WTC11 (cell line): Measurements from ENCODE around the gene ITGAL. TPM values are rescaled to one million over a fixed set of nuclear protein-coding genes. Genes with fewer than 3 reads are reported as not detected.

Experiments used
- ATAC-seq: fragments of 200-7000 bp; cut with Tn5 transposase; 2 replicates; pipeline ENCODE4 v1.10.0; 2021; ENCODE audit warnings: mild to moderate bottlenecking, moderate library complexity
- CTCF ChIA-PET: fragments of 300-600 bp; sonication (Branson Sonifier 250); formaldehyde crosslinking; loops from one replicate; lab custom pipeline; 2021; ENCODE audit warnings: antibody characterized with exemption; lab: Charles Lee
- POLR2A ChIA-PET: fragments of 350-600 bp; sonication (Branson Sonifier 250); formaldehyde crosslinking; loops from one replicate; lab custom pipeline; 2021; ENCODE audit warnings: antibody characterized with exemption; lab: Charles Lee
- DNase-seq: peaks from one replicate; pipeline ENCODE4 v3.0.0; 2021; ENCODE audit warnings: low spot score
- H3K27ac Mint-ChIP-seq: 2 replicates; pipeline ENCODE4 v1.8.0; 2021; ENCODE audit warnings: mixed read lengths
- H3K27me3 Mint-ChIP-seq: 2 replicates; pipeline ENCODE4 v1.8.0; 2021; ENCODE audit warnings: low read depth, mild to moderate bottlenecking, moderate library complexity, mixed read lengths
- H3K36me3 Mint-ChIP-seq: 2 replicates; pipeline ENCODE4 v1.8.0; 2021; ENCODE audit warnings: mixed read lengths
- H3K4me1 Mint-ChIP-seq: 2 replicates; pipeline ENCODE4 v1.8.0; 2022; ENCODE audit warnings: mixed read lengths
- H3K4me3 Mint-ChIP-seq: 2 replicates; pipeline ENCODE4 v1.8.0; 2021; ENCODE audit warnings: mild to moderate bottlenecking, moderate library complexity, mixed read lengths
- H3K9me3 Mint-ChIP-seq: 2 replicates; pipeline ENCODE4 v1.8.0; 2021; ENCODE audit warnings: mixed read lengths
- ATF1 ChIP-seq: sonication (generic); formaldehyde crosslinking; IDR thresholded peaks from 2 replicates; pipeline ENCODE4 v1.8.1; 2023; ENCODE audit warnings: mild to moderate bottlenecking, moderate library complexity, missing genetic modification reagents
- ATF3 ChIP-seq: sonication (generic); formaldehyde crosslinking; conservative IDR thresholded peaks from 2 replicates; pipeline ENCODE4 v1.8.1; 2022; ENCODE audit warnings: mild to moderate bottlenecking, missing genetic modification reagents
- CREB1 ChIP-seq: sonication (generic); formaldehyde crosslinking; IDR thresholded peaks from 2 replicates; pipeline ENCODE4 v1.8.0; 2023; ENCODE audit warnings: mild to moderate bottlenecking, missing genetic modification reagents
- CREM ChIP-seq: sonication (generic); formaldehyde crosslinking; IDR thresholded peaks from 2 replicates; pipeline ENCODE4 v1.8.1; 2022; ENCODE audit warnings: mild to moderate bottlenecking, missing genetic modification reagents, moderate library complexity
- E2F4 ChIP-seq: sonication (generic); formaldehyde crosslinking; IDR thresholded peaks from 2 replicates; pipeline ENCODE4 v1.8.1; 2022; ENCODE audit warnings: low read depth, mild to moderate bottlenecking, moderate library complexity, missing genetic modification reagents, borderline replicate concordance
- ESRRA ChIP-seq: sonication (generic); formaldehyde crosslinking; IDR thresholded peaks from 2 replicates; pipeline ENCODE4 v1.8.1; 2022; ENCODE audit warnings: mild to moderate bottlenecking, missing genetic modification reagents, borderline replicate concordance
- ETV6 ChIP-seq: sonication (generic); formaldehyde crosslinking; IDR thresholded peaks from 2 replicates; pipeline ENCODE4 v1.8.1; 2022; ENCODE audit warnings: mild to moderate bottlenecking, missing genetic modification reagents
- FOXP4 ChIP-seq: sonication (generic); formaldehyde crosslinking; IDR thresholded peaks from 2 replicates; pipeline ENCODE4 v1.8.0; 2022; ENCODE audit warnings: mild to moderate bottlenecking, missing genetic modification reagents
- MLX ChIP-seq: sonication (generic); formaldehyde crosslinking; IDR thresholded peaks from 2 replicates; pipeline ENCODE4 v1.8.1; 2023; ENCODE audit warnings: mild to moderate bottlenecking, missing genetic modification reagents, moderate library complexity
- NFATC4 ChIP-seq: fragments of 250-450 bp; sonication (Bioruptor Pico); IDR thresholded peaks from 2 replicates; pipeline ENCODE4 v1.9.0; 2021; ENCODE audit warnings: mild to moderate bottlenecking
- SMAD4 ChIP-seq: sonication (generic); formaldehyde crosslinking; IDR thresholded peaks from 2 replicates; pipeline ENCODE4 v1.8.0; 2022; ENCODE audit warnings: mild to moderate bottlenecking, missing genetic modification reagents
- ZNF317 ChIP-seq: sonication (generic); formaldehyde crosslinking; IDR thresholded peaks from 2 replicates; pipeline ENCODE4 v1.8.1; 2023; ENCODE audit warnings: low read depth, mild to moderate bottlenecking, moderate library complexity, missing genetic modification reagents, borderline replicate concordance
- ZNF416 ChIP-seq: fragments of 250-450 bp; sonication (Bioruptor Pico); IDR thresholded peaks from 2 replicates; pipeline ENCODE4 v1.9.0; 2021; ENCODE audit warnings: mild to moderate bottlenecking, inconsistent platforms
- ZNF423 ChIP-seq: fragments of 250-450 bp; sonication (Bioruptor Pico); IDR thresholded peaks from 2 replicates; pipeline ENCODE4 v2.1.2; 2022; ENCODE audit warnings: mild to moderate bottlenecking, moderate library complexity
- ZNF532 ChIP-seq: fragments of 250-450 bp; sonication (Bioruptor Pico); IDR thresholded peaks from 2 replicates; pipeline ENCODE4 v1.9.0; 2021; ENCODE audit warnings: mild to moderate bottlenecking, borderline replicate concordance
- ZNF671 ChIP-seq: fragments of 250-450 bp; sonication (Bioruptor Pico); IDR thresholded peaks from 2 replicates; pipeline ENCODE4 v1.8.0; 2021; ENCODE audit warnings: mild to moderate bottlenecking
- total RNA-seq: library from RNA; stranded (reverse); gene quantifications from 3 replicates; pipeline ENCODE4 v1.2.3, GENCODE V29; 2021
- TF ChIP-seq, protein P1 (sequence below): sonication (generic); formaldehyde crosslinking; IDR thresholded peaks from 2 replicates; pipeline ENCODE4 v1.8.1; 2023; ENCODE audit warnings: mild to moderate bottlenecking, moderate library complexity, missing genetic modification reagents

ITGAL gene
- total RNA-seq, 1 experiment from 2014 or later, result 1.0 TPM

- CTCF ChIA-PET, result interaction anchor here (1.4 kb wide), 1 partner anchor 18 kb away, joined by 3 read pairs; no protein-coding TSS in a partner anchor
- Mint-ChIP-seq H3K27ac (peak overlapping the region; percentile 58), H3K36me3 (peaks cover 18% of the 10 kb centered on the region), H3K4me1 (peaks cover 18% of the 10 kb centered on the region)
- POLR2A ChIA-PET, result no interaction called here
- no peak for DNase-seq
- TF ChIP-seq MLX, result no peak
- TF ChIP-seq ZNF532 (CRISPR knock-in tag), result no peak
- TF ChIP-seq ZNF317 (CRISPR knock-in tag), result no peak
- TF ChIP-seq CREM (CRISPR knock-in tag), result no peak
- no peak for TF ChIP-seq SMAD4 (CRISPR knock-in tag)
- TF ChIP-seq ATF1 (CRISPR knock-in tag), result no peak
- no peak for TF ChIP-seq ETV6
- no peak for TF ChIP-seq ESRRA
- TF ChIP-seq, all 79 proteins: peak for 0
- Mint-ChIP-seq H3K9me3 (no peaks in the 10 kb centered on the region), H3K4me3 (no peak overlapping the region), H3K27me3 (no peaks in the 10 kb centered on the region)
- ATAC-seq, result no peak
These were observed 80.9 kb downstream of the ITGAL start for GRCh38 chr16:30553393-30553899.

GRCh38 chr16:30554557-30555314 lies 82.2 kb downstream of the ITGAL start:
- Mint-ChIP-seq H3K4me3 (no peak overlapping the region), H3K27me3 (no peaks in the 10 kb centered on the region), H3K4me1 (peaks cover 20% of the 10 kb centered on the region), H3K36me3 (peaks cover 18% of the 10 kb centered on the region), H3K27ac (no peak overlapping the region), H3K9me3 (no peaks in the 10 kb centered on the region)
- no peak for ATAC-seq
- TF ChIP-seq NFATC4 (CRISPR knock-in tag), result no peak
- no peak for TF ChIP-seq ZNF416 (CRISPR knock-in tag)
- no peak for TF ChIP-seq FOXP4 (CRISPR knock-in tag)
- CTCF ChIA-PET, result interaction anchor here (0.6 kb wide), 1 partner anchor 22 kb away, joined by 3 read pairs; no protein-coding TSS in a partner anchor
- DNase-seq, result no peak
- POLR2A ChIA-PET, result interaction anchor here (0.7 kb wide), 1 partner anchor 20 kb away, joined by 4 read pairs; the partner anchor contains the start of gene ZNF747

GRCh38 chr16:30555315-30556124 lies 83.0 kb downstream of the ITGAL start:
- ChIA-PET CTCF (interaction anchor here (0.6 kb wide), 1 partner anchor 23 kb away, joined by 3 read pairs; no protein-coding TSS in a partner anchor), POLR2A (interaction anchor here (0.7 kb wide), 1 partner anchor 20 kb away, joined by 4 read pairs; the partner anchor contains the start of gene ZNF747)
- Mint-ChIP-seq H3K4me3 (peak overlapping the region; percentile 62), H3K36me3 (peaks cover 18% of the 10 kb centered on the region), H3K27me3 (no peaks in the 10 kb centered on the region), H3K4me1 (peaks cover 20% of the 10 kb centered on the region), H3K9me3 (no peaks in the 10 kb centered on the region), H3K27ac (peak overlapping the region; percentile 85)
- no peak for ATAC-seq
- DNase-seq, result no peak
- TF ChIP-seq CREB1 (CRISPR knock-in tag) (no peak), ATF3 (CRISPR knock-in tag) (no peak), E2F4 (CRISPR knock-in tag) (no peak), ZNF671 (CRISPR knock-in tag) (no peak), ZNF423 (CRISPR knock-in tag) (no peak)
- TF ChIP-seq, protein P1, sequence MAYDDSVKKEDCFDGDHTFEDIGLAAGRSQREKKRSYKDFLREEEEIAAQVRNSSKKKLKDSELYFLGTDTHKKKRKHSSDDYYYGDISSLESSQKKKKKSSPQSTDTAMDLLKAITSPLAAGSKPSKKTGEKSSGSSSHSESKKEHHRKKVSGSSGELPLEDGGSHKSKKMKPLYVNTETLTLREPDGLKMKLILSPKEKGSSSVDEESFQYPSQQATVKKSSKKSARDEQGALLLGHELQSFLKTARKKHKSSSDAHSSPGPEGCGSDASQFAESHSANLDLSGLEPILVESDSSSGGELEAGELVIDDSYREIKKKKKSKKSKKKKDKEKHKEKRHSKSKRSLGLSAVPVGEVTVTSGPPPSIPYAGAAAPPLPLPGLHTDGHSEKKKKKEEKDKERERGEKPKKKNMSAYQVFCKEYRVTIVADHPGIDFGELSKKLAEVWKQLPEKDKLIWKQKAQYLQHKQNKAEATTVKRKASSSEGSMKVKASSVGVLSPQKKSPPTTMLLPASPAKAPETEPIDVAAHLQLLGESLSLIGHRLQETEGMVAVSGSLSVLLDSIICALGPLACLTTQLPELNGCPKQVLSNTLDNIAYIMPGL (CRISPR knock-in tag), result no peak
